Hepatocyte (in vitro differentiated cells): ENCODE results near the gene MEOX2. TPM values are rescaled to one million over a fixed set of nuclear protein-coding genes. Genes with fewer than 3 reads are reported as not detected.

Experiments
- DNase-seq: peaks from one replicate; pipeline ENCODE4 v3.0.0-alpha.2; 2016; ENCODE audit warnings: low spot score
- H2AFZ ChIP-seq: fragments of 200-600 bp; sonication (generic); 2 replicates; pipeline ENCODE4 v1.6.0; 2016; ENCODE audit warnings: antibody characterized with exemption, mild to moderate bottlenecking
- H3K27ac ChIP-seq: fragments of 200-600 bp; sonication (generic); 2 replicates; pipeline ENCODE4 v1.5.1; 2016; ENCODE audit warnings: mild to moderate bottlenecking
- H3K27me3 ChIP-seq: fragments of 200-600 bp; sonication (generic); 2 replicates; pipeline ENCODE4 v1.6.1; 2016
- H3K36me3 ChIP-seq: fragments of 200-600 bp; sonication (generic); replicated peaks from 2 replicates; pipeline ENCODE4 v1.5.1; 2016; ENCODE audit warnings: low read depth; ENCODE audit not compliant: insufficient read depth
- H3K4me1 ChIP-seq: fragments of 200-600 bp; sonication (generic); 2 replicates; pipeline ENCODE4 v1.5.1; 2016; ENCODE audit warnings: mild to moderate bottlenecking, moderate library complexity; ENCODE audit not compliant: insufficient read depth
- H3K4me2 ChIP-seq: fragments of 200-600 bp; sonication (generic); 2 replicates; pipeline ENCODE4 v1.6.0; 2016
- H3K4me3 ChIP-seq: fragments of 200-600 bp; sonication (generic); 2 replicates; pipeline ENCODE4 v1.5.1; 2016; ENCODE audit warnings: mild to moderate bottlenecking
- H3K79me2 ChIP-seq: fragments of 200-600 bp; sonication (generic); 2 replicates; pipeline ENCODE4 v1.6.0; 2017; ENCODE audit warnings: mild to moderate bottlenecking
- H3K9me2 ChIP-seq: fragments of 200-600 bp; sonication (generic); replicated peaks from 2 replicates; pipeline ENCODE4 v1.6.0; 2017; ENCODE audit warnings: mild to moderate bottlenecking; ENCODE audit not compliant: insufficient read depth
- H3K9me3 ChIP-seq: fragments of 200-600 bp; sonication (generic); 2 replicates; pipeline ENCODE4 v1.5.1; 2016; ENCODE audit warnings: low read depth, mild to moderate bottlenecking
- H4K20me1 ChIP-seq: fragments of 200-600 bp; sonication (generic); 2 replicates; pipeline ENCODE4 v1.6.0; 2016; ENCODE audit warnings: mild to moderate bottlenecking; ENCODE audit not compliant: insufficient read depth, poor library complexity, severe bottlenecking
- CTCF ChIP-seq: fragments of 200-600 bp; sonication (generic); IDR thresholded peaks from 2 replicates; pipeline ENCODE4 v1.5.1; 2016; ENCODE audit warnings: antibody characterized with exemption, mild to moderate bottlenecking; ENCODE audit not compliant: poor library complexity
- EZH2 ChIP-seq: fragments of 200-600 bp; sonication (generic); IDR thresholded peaks from 2 replicates; pipeline ENCODE4 v1.6.1; 2016; ENCODE audit warnings: antibody characterized with exemption, mild to moderate bottlenecking, borderline replicate concordance
- EZH2phosphoT487 ChIP-seq: fragments of 200-600 bp; sonication (generic); IDR thresholded peaks from one replicate; pipeline ENCODE4 v1.6.1; 2018; ENCODE audit warnings: antibody characterized with exemption, mild to moderate bottlenecking, low read depth, moderate library complexity; ENCODE audit not compliant: unreplicated experiment, severe bottlenecking
- WGBS: methylation state at CpG from one replicate; pipeline ENCODE4 v1.1.6; 2016; ENCODE audit warnings: low lambda C conversion rate; ENCODE audit errors: missing lambda C conversion rate; 5-methylcytosine and 5-hydroxymethylcytosine counted together
- polyA plus RNA-seq: library from polyadenylated mRNA; unstranded; fragments of >200 nt; fragmentation: Nextera tagmentation; extraction: Ambion mirVana; gene quantifications from 2 replicates; pipeline ENCODE4 v1.2.1, GENCODE V29; 2016
- total RNA-seq: library from RNA; depleted of rRNA; stranded (reverse); fragments of >200 nt; gene quantifications from 2 replicates; pipeline ENCODE4 v1.2.3, GENCODE V29; 2014

Gene MEOX2
- total RNA-seq (0.80 and 2.0 TPM in 2 replicates), polyA plus RNA-seq (1.00 and 1.3 TPM in 2 replicates)

GRCh38 chr7:15686295-15686956, at the start of gene MEOX2:
Gene MEOX2 (minus strand): TSS chr7:15686683. CDS start chr7:15686402, 281 bp downstream.
- 1% methylated on average over 32 of the region's 32 CpGs for WGBS
- Histone ChIP-seq H3K9me2 (no peaks in the 10 kb centered on the region), H3K4me2 (peak within 1 kb of the TSS; percentile 83), H3K27me3 (peaks cover 81% of the 10 kb centered on the region), H3K79me2 (no peaks in the 10 kb centered on the region), H3K36me3 (no peaks in the 10 kb centered on the region), H2AFZ (peak within 1 kb of the TSS; percentile 42), H3K4me3 (peak within 1 kb of the TSS; percentile 15), H4K20me1 (no peaks in the 10 kb centered on the region), H3K4me1 (peaks cover 4% of the 10 kb centered on the region), H3K27ac (no peak within 1 kb of the TSS), H3K9me3 (no peaks in the 10 kb centered on the region)
- TF ChIP-seq EZH2 (peak; percentile 35), EZH2phosphoT487 (peak; percentile 25), CTCF (no peak)
- peak; percentile 47 for DNase-seq

- H2AFZ ChIP-seq, result no peak overlapping the region
- no peaks in the 10 kb centered on the region for H3K9me2 ChIP-seq
- H3K36me3 ChIP-seq, result no peaks in the 10 kb centered on the region
- no peak overlapping the region for H3K27ac ChIP-seq
- H3K4me2 ChIP-seq, result no peak overlapping the region
- H3K4me3 ChIP-seq, result no peak overlapping the region
- no peak for DNase-seq
- H3K27me3 ChIP-seq, result no peaks in the 10 kb centered on the region
- H3K4me1 ChIP-seq, result no peaks in the 10 kb centered on the region
- TF ChIP-seq CTCF (no peak), EZH2 (no peak), EZH2phosphoT487 (no peak)
- no peaks in the 10 kb centered on the region for H3K79me2 ChIP-seq
- no peaks in the 10 kb centered on the region for H3K9me3 ChIP-seq
- no peaks in the 10 kb centered on the region for H4K20me1 ChIP-seq
These were observed 43.3 kb upstream of the MEOX2 start for GRCh38 chr7:15729746-15730145.

- DNase-seq, result no peak
- no peak overlapping the region for H2AFZ ChIP-seq
- no peaks in the 10 kb centered on the region for H3K79me2 ChIP-seq
- no peaks in the 10 kb centered on the region for H3K9me3 ChIP-seq
- no peak overlapping the region for H3K27ac ChIP-seq
- 84% methylated on average over 3 of the region's 3 CpGs for WGBS
- no peak overlapping the region for H3K4me3 ChIP-seq
- no peaks in the 10 kb centered on the region for H3K9me2 ChIP-seq
- no peaks in the 10 kb centered on the region for H3K4me1 ChIP-seq
- no peaks in the 10 kb centered on the region for H4K20me1 ChIP-seq
- no peak for TF ChIP-seq CTCF
- no peak for TF ChIP-seq EZH2
- no peak for TF ChIP-seq EZH2phosphoT487
- H3K4me2 ChIP-seq, result no peak overlapping the region
- no peaks in the 10 kb centered on the region for H3K27me3 ChIP-seq
- no peaks in the 10 kb centered on the region for H3K36me3 ChIP-seq
These were observed 38.6 kb upstream of the MEOX2 start for GRCh38 chr7:15725051-15725450.

GRCh38 chr7:15723841-15724240, 37.4 kb upstream of the MEOX2 start:
- H2AFZ ChIP-seq, result no peak overlapping the region
- no peaks in the 10 kb centered on the region for H3K36me3 ChIP-seq
- no peaks in the 10 kb centered on the region for H3K4me1 ChIP-seq
- no peak overlapping the region for H3K4me2 ChIP-seq
- H3K27ac ChIP-seq, result no peak overlapping the region
- TF ChIP-seq CTCF, result no peak
- TF ChIP-seq EZH2phosphoT487, result no peak
- TF ChIP-seq EZH2, result no peak
- no peaks in the 10 kb centered on the region for H3K27me3 ChIP-seq
- H3K79me2 ChIP-seq, result no peaks in the 10 kb centered on the region
- no peaks in the 10 kb centered on the region for H4K20me1 ChIP-seq
- no peak overlapping the region for H3K4me3 ChIP-seq
- no peaks in the 10 kb centered on the region for H3K9me2 ChIP-seq
- no peak for DNase-seq
- no peaks in the 10 kb centered on the region for H3K9me3 ChIP-seq
